HG02759 (cell line): ENCODE measurements around the gene STIM2.
"Not testable (repeated sequence)": the region's sequence is repeated elsewhere in the genome, so short reads cannot be mapped to it uniquely, and the experiment has no call there.

ENCODE experiments used
- ATAC-seq: cut with Tn5 transposase; IDR thresholded peaks from one replicate; pipeline ENCODE4 v1.9.1; 2021; ENCODE audit warnings: mild to moderate bottlenecking, moderate library complexity; ENCODE audit not compliant: unreplicated experiment

STIM2 gene

GRCh38 chr4:26947318-26947717, 86.7 kb downstream of the STIM2 start:
- ATAC-seq: no peak

GRCh38 chr4:26950446-26950845, 89.8 kb downstream of the STIM2 start:
- no peak for ATAC-seq

- ATAC-seq: no peak
These were observed 92.2 kb downstream of the STIM2 start for GRCh38 chr4:26952891-26953290.

- ATAC-seq: no peak
These were observed 92.7 kb downstream of the STIM2 start for GRCh38 chr4:26953366-26953765.

- ATAC-seq: no peak
These were observed 93.3 kb downstream of the STIM2 start for GRCh38 chr4:26953770-26954423.

- no peak for ATAC-seq
These were observed 94.6 kb downstream of the STIM2 start for GRCh38 chr4:26955241-26955640.

- ATAC-seq: no peak
These were observed 98.4 kb downstream of the STIM2 start for GRCh38 chr4:26958925-26959653.

- ATAC-seq: no peak
These were observed 99.0 kb downstream of the STIM2 start for GRCh38 chr4:26959654-26960047.

GRCh38 chr4:26962720-26963119, 102.1 kb downstream of the STIM2 start:
- no peak for ATAC-seq

- no peak for ATAC-seq
These were observed 103.9 kb downstream of the STIM2 start for GRCh38 chr4:26964512-26964911.

- no peak for ATAC-seq
These were observed 104.4 kb downstream of the STIM2 start for GRCh38 chr4:26964994-26965393.

- not testable (repeated sequence) for ATAC-seq
These were observed 115.0 kb downstream of the STIM2 start for GRCh38 chr4:26975464-26976181.

- no peak for ATAC-seq
These were observed 117.9 kb downstream of the STIM2 start for GRCh38 chr4:26978387-26979053.

- ATAC-seq: no peak
These were observed 124.3 kb downstream of the STIM2 start for GRCh38 chr4:26984896-26985295.

GRCh38 chr4:26985873-26986272, 125.2 kb downstream of the STIM2 start:
- ATAC-seq: peak; percentile 90

- no peak for ATAC-seq
These were observed 126.5 kb downstream of the STIM2 start for GRCh38 chr4:26987191-26987590.

GRCh38 chr4:26991057-26991456, 130.4 kb downstream of the STIM2 start:
- ATAC-seq: no peak

- ATAC-seq: peak; percentile 95
These were observed 132.2 kb downstream of the STIM2 start for GRCh38 chr4:26992657-26993361.

GRCh38 chr4:26993539-26993938, 132.9 kb downstream of the STIM2 start:
- ATAC-seq: no peak

GRCh38 chr4:26993967-26994366, 133.3 kb downstream of the STIM2 start:
- ATAC-seq: no peak

GRCh38 chr4:26995316-26995715, 134.7 kb downstream of the STIM2 start:
- ATAC-seq: no peak
